RWPE2 (cell line): ENCODE results near the gene MINDY4.
A peak's percentile ranks its signal among the peaks of the same experiment; 100 is the strongest.

Experiments
- ATAC-seq: fragments of 200-7000 bp; cut with Tn5 transposase; 3 replicates; pipeline ENCODE4 v1.9.1; 2021; ENCODE audit warnings: low read depth
- DNase-seq: peaks from one replicate; pipeline ENCODE4 v3.0.0-alpha.2; 2020; ENCODE audit warnings: low spot score
- H3K27ac ChIP-seq: fragments of 450-650 bp; 2 replicates; pipeline ENCODE4 v1.5.1; 2017; ENCODE audit warnings: mild to moderate bottlenecking; ENCODE audit not compliant: poor library complexity, severe bottlenecking
- H3K27me3 ChIP-seq: fragments of 250-450 bp; sonication (Bioruptor Pico); 2 replicates; pipeline ENCODE4 v1.5.1; 2021; ENCODE audit warnings: mild to moderate bottlenecking, moderate library complexity; ENCODE audit not compliant: insufficient read depth, poor library complexity, severe bottlenecking
- H3K36me3 ChIP-seq: fragments of 250-450 bp; sonication (Bioruptor Pico); 2 replicates; pipeline ENCODE4 v1.5.1; 2020; ENCODE audit warnings: low read depth, mild to moderate bottlenecking, moderate library complexity
- H3K4me1 ChIP-seq: fragments of 250-450 bp; sonication (Bioruptor Pico); 2 replicates; pipeline ENCODE4 v1.5.1; 2021; ENCODE audit warnings: mild to moderate bottlenecking, moderate library complexity; ENCODE audit not compliant: insufficient read depth, poor library complexity, severe bottlenecking
- H3K4me3 ChIP-seq: fragments of 250-450 bp; sonication (Bioruptor Pico); 2 replicates; pipeline ENCODE4 v1.5.1; 2021; ENCODE audit warnings: mild to moderate bottlenecking, moderate library complexity; ENCODE audit not compliant: severe bottlenecking
- H3K9me3 ChIP-seq: fragments of 250-450 bp; sonication (Bioruptor Pico); 2 replicates; pipeline ENCODE4 v1.5.1; 2021; ENCODE audit warnings: mild to moderate bottlenecking, moderate library complexity; ENCODE audit not compliant: severe bottlenecking
- TF ChIP-seq, protein P1 (sequence below): fragments of 450-650 bp; IDR thresholded peaks from one replicate; pipeline ENCODE4 v1.5.1; 2017; ENCODE audit warnings: mild to moderate bottlenecking, moderate library complexity; ENCODE audit not compliant: poor library complexity, severe bottlenecking

MINDY4 gene

DNA sequence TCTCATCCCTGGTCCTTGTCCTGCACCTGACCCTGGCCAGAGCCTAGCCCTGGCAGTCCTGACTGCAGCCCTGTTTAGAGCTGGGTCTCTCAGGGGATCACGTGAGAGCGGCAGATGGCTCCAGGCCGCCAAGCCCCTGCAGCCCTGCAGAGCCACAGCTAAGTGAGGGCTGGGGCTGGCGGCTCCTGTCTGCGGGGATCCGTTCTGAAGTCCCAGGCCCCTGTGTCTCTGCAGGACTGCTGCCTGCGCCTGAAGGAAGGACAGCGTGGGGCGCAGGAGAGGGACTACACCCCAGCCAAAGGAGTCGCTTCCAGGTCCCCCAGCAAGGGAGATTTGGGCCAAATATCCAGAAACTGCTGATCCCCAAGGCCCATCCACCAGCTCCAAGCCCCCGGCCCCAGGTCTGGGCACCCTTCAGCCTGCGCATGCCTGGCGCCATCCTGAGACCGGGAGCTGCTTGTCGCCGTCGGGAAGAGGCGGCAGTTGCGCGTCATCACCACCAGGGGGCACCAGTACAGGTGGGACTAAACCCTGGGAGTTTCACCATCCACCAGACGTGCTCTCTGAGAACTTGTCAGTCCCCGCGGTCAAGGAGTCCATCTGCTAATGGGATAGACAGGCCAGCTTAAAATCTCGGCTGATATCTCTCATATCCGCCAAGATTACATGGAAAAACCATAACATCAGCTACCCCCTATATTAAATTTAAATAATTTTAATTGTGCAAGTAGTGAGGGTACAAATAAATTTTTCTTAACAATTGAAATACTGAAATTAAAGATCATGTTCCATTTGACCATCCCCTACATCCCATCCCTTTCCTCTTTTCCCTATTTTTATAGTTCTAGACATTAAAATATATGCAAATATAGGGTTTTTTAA lies 167.5 kb downstream of the MINDY4 start:
- DNase-seq = no peak
- Histone ChIP-seq H3K27ac (no peak overlapping the region), H3K36me3 (no peaks in the 10 kb centered on the region), H3K4me3 (no peak overlapping the region), H3K27me3 (peaks cover 36% of the 10 kb centered on the region), H3K4me1 (no peaks in the 10 kb centered on the region), H3K9me3 (no peaks in the 10 kb centered on the region)
- ATAC-seq = peak; percentile 82
- TF ChIP-seq, protein P1, sequence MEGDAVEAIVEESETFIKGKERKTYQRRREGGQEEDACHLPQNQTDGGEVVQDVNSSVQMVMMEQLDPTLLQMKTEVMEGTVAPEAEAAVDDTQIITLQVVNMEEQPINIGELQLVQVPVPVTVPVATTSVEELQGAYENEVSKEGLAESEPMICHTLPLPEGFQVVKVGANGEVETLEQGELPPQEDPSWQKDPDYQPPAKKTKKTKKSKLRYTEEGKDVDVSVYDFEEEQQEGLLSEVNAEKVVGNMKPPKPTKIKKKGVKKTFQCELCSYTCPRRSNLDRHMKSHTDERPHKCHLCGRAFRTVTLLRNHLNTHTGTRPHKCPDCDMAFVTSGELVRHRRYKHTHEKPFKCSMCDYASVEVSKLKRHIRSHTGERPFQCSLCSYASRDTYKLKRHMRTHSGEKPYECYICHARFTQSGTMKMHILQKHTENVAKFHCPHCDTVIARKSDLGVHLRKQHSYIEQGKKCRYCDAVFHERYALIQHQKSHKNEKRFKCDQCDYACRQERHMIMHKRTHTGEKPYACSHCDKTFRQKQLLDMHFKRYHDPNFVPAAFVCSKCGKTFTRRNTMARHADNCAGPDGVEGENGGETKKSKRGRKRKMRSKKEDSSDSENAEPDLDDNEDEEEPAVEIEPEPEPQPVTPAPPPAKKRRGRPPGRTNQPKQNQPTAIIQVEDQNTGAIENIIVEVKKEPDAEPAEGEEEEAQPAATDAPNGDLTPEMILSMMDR = peak; percentile 94

GRCh38 chr7:30941582-30942323 lies 170.5 kb downstream of the MINDY4 start:
- H3K36me3 ChIP-seq = no peaks in the 10 kb centered on the region
- ATAC-seq = no peak
- no peak overlapping the region for H3K4me3 ChIP-seq

More at GRCh38 chr7:30941582-30942323, 170.5 kb downstream of the MINDY4 start:
- TF ChIP-seq, protein P1 = no peak
- Histone ChIP-seq H3K9me3 (no peaks in the 10 kb centered on the region), H3K4me1 (no peaks in the 10 kb centered on the region), H3K27ac (no peak overlapping the region), H3K27me3 (peaks cover 40% of the 10 kb centered on the region)
- DNase-seq = no peak
